Liver (tissue), 9 donors: ENCODE data around the gene CCDC138. TPM values are rescaled to one million over a fixed set of nuclear protein-coding genes. Genes with fewer than 3 reads are reported as not detected.

ENCODE experiments used
- DNase-seq: peaks from one replicate; pipeline ENCODE4 v3.0.0-alpha.2; 2017; ENCODE audit warnings: low spot score
- H3K27ac ChIP-seq, 2 donors: one replicate each; pipeline ENCODE4 v1.7.0; 2013; ENCODE audit warnings: inconsistent platforms in 2 of 2, low read length in 2 of 2, control low read depth in 1 of 2, low read depth in 1 of 2, mild to moderate bottlenecking in 1 of 2
- H3K27me3 ChIP-seq, 4 donors: one replicate each; pipeline versions ENCODE4 v1.6.1 to v1.7.0; 2013; ENCODE audit warnings: low read length in 3 of 4, inconsistent platforms in 1 of 4, mild to moderate bottlenecking in 1 of 4, moderate library complexity in 1 of 4; ENCODE audit not compliant: control insufficient read depth in 4 of 4, insufficient read depth in 4 of 4
- H3K36me3 ChIP-seq, 4 donors: one replicate each; pipeline versions ENCODE4 v1.6.1 to v1.7.0; 2013; ENCODE audit warnings: low read length in 3 of 4, mild to moderate bottlenecking in 3 of 4, low read depth in 1 of 4, moderate library complexity in 1 of 4; ENCODE audit not compliant: control insufficient read depth in 4 of 4, insufficient read depth in 3 of 4
- H3K4me1 ChIP-seq, 4 donors: one replicate each; pipeline versions ENCODE4 v1.6.1 to v1.7.0; 2013; ENCODE audit warnings: low read length in 3 of 4, mild to moderate bottlenecking in 3 of 4, moderate library complexity in 1 of 4; ENCODE audit not compliant: control insufficient read depth in 4 of 4, insufficient read depth in 4 of 4
- H3K4me3 ChIP-seq, 3 donors: one replicate each; pipeline versions ENCODE4 v1.6.1 to v1.7.0; 2013; ENCODE audit warnings: low read length in 3 of 3, control low read depth in 1 of 3, low read depth in 1 of 3, mild to moderate bottlenecking in 1 of 3
- H3K9ac ChIP-seq, 2 donors: one replicate each; pipeline ENCODE4 v1.7.0; 2013; ENCODE audit warnings: low read length in 2 of 2, mild to moderate bottlenecking in 2 of 2, moderate library complexity in 2 of 2, control low read depth in 1 of 2, low read depth in 1 of 2
- H3K9me3 ChIP-seq, 4 donors: one replicate each; pipeline versions ENCODE4 v1.6.1 to v1.7.0; 2013; ENCODE audit warnings: low read length in 3 of 4; ENCODE audit not compliant: control insufficient read depth in 4 of 4
- ATF3 ChIP-seq: IDR thresholded peaks from 2 replicates; pipeline ENCODE4 v1.6.1; 2016; ENCODE audit warnings: antibody characterized with exemption
- EGR1 ChIP-seq, 2 donors: IDR thresholded peaks; 2 replicates each; pipeline ENCODE4 v1.6.1; 2016 to 2018; ENCODE audit warnings: antibody characterized with exemption in 2 of 2, low read depth in 2 of 2
- FOXA1 ChIP-seq: IDR thresholded peaks from 2 replicates; pipeline ENCODE4 v1.6.1; 2016; ENCODE audit warnings: antibody characterized with exemption
- GABPA ChIP-seq, 2 donors: IDR thresholded peaks in 1 of 2; conservative IDR thresholded peaks in 1 of 2; 2 replicates each; pipeline ENCODE4 v1.6.1; 2016; ENCODE audit warnings: antibody characterized with exemption in 2 of 2, mild to moderate bottlenecking in 1 of 2, moderate library complexity in 1 of 2
- HNF4A ChIP-seq, 2 donors: conservative IDR thresholded peaks; 2 replicates each; pipeline ENCODE4 v1.6.1; 2016; ENCODE audit warnings: antibody characterized with exemption in 2 of 2, mild to moderate bottlenecking in 2 of 2
- HNF4G ChIP-seq: IDR thresholded peaks from 2 replicates; pipeline ENCODE4 v1.6.1; 2016; ENCODE audit warnings: antibody characterized with exemption
- JUND ChIP-seq, 2 donors: IDR thresholded peaks; 2 replicates each; pipeline ENCODE4 v1.6.1; 2016; ENCODE audit warnings: antibody characterized with exemption in 2 of 2
- MAX ChIP-seq: IDR thresholded peaks from 2 replicates; pipeline ENCODE4 v1.6.1; 2016; ENCODE audit warnings: antibody characterized with exemption
- NR2F2 ChIP-seq: IDR thresholded peaks from 2 replicates; pipeline ENCODE4 v1.6.1; 2016; ENCODE audit warnings: antibody characterized with exemption
- RAD21 ChIP-seq, 2 donors: IDR thresholded peaks; 2 replicates each; pipeline ENCODE4 v1.6.1; 2016; ENCODE audit warnings: antibody characterized with exemption in 2 of 2, mild to moderate bottlenecking in 2 of 2
- REST ChIP-seq: IDR thresholded peaks from 2 replicates; pipeline ENCODE4 v1.6.1; 2016; ENCODE audit warnings: antibody characterized with exemption, mild to moderate bottlenecking
- RXRA ChIP-seq, 2 donors: IDR thresholded peaks; 2 replicates each; pipeline ENCODE4 v1.6.1; 2017 to 2018; ENCODE audit warnings: antibody characterized with exemption in 2 of 2, mild to moderate bottlenecking in 1 of 2
- SP1 ChIP-seq: IDR thresholded peaks from 2 replicates; pipeline ENCODE4 v1.6.1; 2018; ENCODE audit warnings: antibody characterized with exemption, mild to moderate bottlenecking
- YY1 ChIP-seq: IDR thresholded peaks from 2 replicates; pipeline ENCODE4 v1.6.1; 2016; ENCODE audit warnings: antibody characterized with exemption, mild to moderate bottlenecking
- ZBTB33 ChIP-seq: IDR thresholded peaks from 2 replicates; pipeline ENCODE4 v1.6.1; 2016; ENCODE audit warnings: antibody characterized with exemption
- WGBS: extraction: QIAGEN DNeasy Blood & Tissue Kit; methylation state at CpG from one replicate; pipeline ENCODE4 v1.1.7; 2013; 5-methylcytosine and 5-hydroxymethylcytosine counted together
- polyA plus RNA-seq, 2 donors: library from polyadenylated mRNA; stranded (reverse) in 1 of 2; unstranded in 1 of 2; fragments of 200-250 nt in 1 of 2; fragments of >200 nt in 1 of 2; fragmentation: Nextera tagmentation in 1 of 2; extraction: Ambion mirVana in 1 of 2; gene quantifications; one replicate each; pipeline versions ENCODE4 v1.2.1 to v1.2.3, GENCODE V29; 2013 to 2015
- total RNA-seq, 2 donors: library from RNA; depleted of rRNA; stranded (reverse); fragments of >200 nt; gene quantifications; one replicate each; pipeline ENCODE4 v1.2.3, GENCODE V29; 2014
- donor health status: healthy.
- donor health status: healthy.
- donor health status: healthy.
- donor health status: healthy.
- donor health status: healthy.

The CCDC138 gene
- total and polyA plus RNA-seq, 4 donors = 0.76 to 5.0 (median 2.7) TPM

- TF ChIP-seq RXRA (IDR thresholded peaks at IDR 0.05) = peak; percentile 10 to 12
Measured at GRCh38 chr2:108810993-108811957, 24.7 kb downstream of the CCDC138 start (continued).

GRCh38 chr2:108813732-108814131 lies 27.2 kb downstream of the CCDC138 start:
- WGBS = 90% methylated on average over 1 of the region's 1 CpG
- Histone ChIP-seq H3K36me3 (peaks cover 0 to 7% (median 7%) of the 10 kb centered on the region in 4 donors), H3K27me3 (no peaks in the 10 kb centered on the region), H3K27ac (no peak overlapping the region), H3K9me3 (peaks cover 1 to 6% (median 3%) of the 10 kb centered on the region in 4 donors), H3K9ac (no peak overlapping the region), H3K4me1 (peaks cover 0 to 5% (median 0%) of the 10 kb centered on the region in 4 donors), H3K4me3 (no peak overlapping the region)
- no peak for DNase-seq
- no peak for TF ChIP-seq ATF3
- no peak for TF ChIP-seq HNF4A (conservative IDR thresholded peaks at IDR 0.05)
- TF ChIP-seq EGR1 (IDR thresholded peaks at IDR 0.05; ENCODE audit: low read depth in 2 of 2) = no peak
- TF ChIP-seq GABPA (IDR thresholded peaks at IDR 0.05 in 1 of 2, conservative IDR thresholded peaks at IDR 0.05 in 1 of 2) = no peak
- TF ChIP-seq RAD21 (IDR thresholded peaks at IDR 0.05) = no peak
- no peak for TF ChIP-seq ZBTB33
- TF ChIP-seq MAX = no peak
- no peak for TF ChIP-seq HNF4G
- no peak for TF ChIP-seq RXRA (IDR thresholded peaks at IDR 0.05)

- no peak overlapping the region for H3K4me3 ChIP-seq
- no peak for TF ChIP-seq JUND (IDR thresholded peaks at IDR 0.05)
- no peak for TF ChIP-seq FOXA1
- TF ChIP-seq REST = no peak
- no peak for TF ChIP-seq ZBTB33
- no peak for TF ChIP-seq GABPA (IDR thresholded peaks at IDR 0.05 in 1 of 2, conservative IDR thresholded peaks at IDR 0.05 in 1 of 2)
- TF ChIP-seq SP1 = no peak
- no peak for TF ChIP-seq HNF4A (conservative IDR thresholded peaks at IDR 0.05)
- no peak for TF ChIP-seq NR2F2
- TF ChIP-seq YY1 = no peak
- no peak for TF ChIP-seq RXRA (IDR thresholded peaks at IDR 0.05)
- no peak for TF ChIP-seq RAD21 (IDR thresholded peaks at IDR 0.05)
- peaks cover 0 to 4% (median under 1%) of the 10 kb centered on the region in 4 donors for H3K4me1 ChIP-seq
- no peaks in the 10 kb centered on the region for H3K27me3 ChIP-seq
- WGBS = 98% methylated on average over 2 of the region's 2 CpGs
- no peak overlapping the region for H3K9ac ChIP-seq
- peaks cover 0 to 5% (median 2%) of the 10 kb centered on the region in 4 donors for H3K9me3 ChIP-seq
- H3K36me3 ChIP-seq = peaks cover 5 to 10% (median 7%) of the 10 kb centered on the region in 4 donors
- no peak overlapping the region for H3K27ac ChIP-seq
- no peak for DNase-seq
Measured at GRCh38 chr2:108820482-108820881, 33.9 kb downstream of the CCDC138 start.
